Measurements from ENCODE around the gene COL18A1.

DNA sequence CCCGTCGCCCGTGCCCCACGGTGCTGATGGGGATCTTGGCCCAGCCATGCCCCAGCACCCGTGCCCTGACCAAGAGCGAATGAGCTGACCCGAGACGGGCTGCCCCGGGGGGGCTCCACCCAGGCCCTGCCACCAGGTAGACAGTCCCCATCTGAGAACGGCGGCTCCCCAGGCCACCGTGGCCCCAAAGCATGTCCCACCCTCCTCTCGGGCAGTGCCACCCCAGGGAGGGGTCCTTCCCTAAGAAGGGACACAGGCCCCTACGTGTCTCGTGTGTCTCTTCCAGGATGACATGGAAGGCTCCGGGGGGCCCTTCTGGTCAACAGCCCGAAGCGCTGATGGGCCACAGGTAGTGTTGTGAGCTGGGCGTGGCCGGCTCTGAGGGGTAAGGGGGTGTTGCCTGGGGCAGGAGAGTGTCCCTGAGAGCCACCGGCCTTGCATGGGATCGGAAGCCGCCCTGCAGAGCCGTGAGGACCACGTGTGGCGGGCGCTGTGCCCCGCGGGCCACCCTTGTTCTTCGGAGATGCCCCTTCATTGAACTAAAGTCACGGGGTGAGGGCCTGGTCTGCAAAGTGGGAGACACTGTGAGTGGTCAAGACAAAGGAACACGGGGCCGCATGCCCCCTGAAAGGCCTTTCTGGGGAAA is 82.3 kb downstream of the COL18A1 start:
- TF ChIP-seq POLR2AphosphoS5 (IDR thresholded peaks at IDR 0.05; ENCODE audit: low read depth, low read length) (no peak; the same call in 1 of the 2 replicates), SIN3A (IDR thresholded peaks at IDR 0.05; ENCODE audit: borderline replicate concordance, insufficient read depth, low read depth, low read length) (no peak), TCF7L2 (IDR thresholded peaks at IDR 0.05; ENCODE audit: low read depth, low read length) (no peak)
- TF ChIP-seq, protein P1, sequence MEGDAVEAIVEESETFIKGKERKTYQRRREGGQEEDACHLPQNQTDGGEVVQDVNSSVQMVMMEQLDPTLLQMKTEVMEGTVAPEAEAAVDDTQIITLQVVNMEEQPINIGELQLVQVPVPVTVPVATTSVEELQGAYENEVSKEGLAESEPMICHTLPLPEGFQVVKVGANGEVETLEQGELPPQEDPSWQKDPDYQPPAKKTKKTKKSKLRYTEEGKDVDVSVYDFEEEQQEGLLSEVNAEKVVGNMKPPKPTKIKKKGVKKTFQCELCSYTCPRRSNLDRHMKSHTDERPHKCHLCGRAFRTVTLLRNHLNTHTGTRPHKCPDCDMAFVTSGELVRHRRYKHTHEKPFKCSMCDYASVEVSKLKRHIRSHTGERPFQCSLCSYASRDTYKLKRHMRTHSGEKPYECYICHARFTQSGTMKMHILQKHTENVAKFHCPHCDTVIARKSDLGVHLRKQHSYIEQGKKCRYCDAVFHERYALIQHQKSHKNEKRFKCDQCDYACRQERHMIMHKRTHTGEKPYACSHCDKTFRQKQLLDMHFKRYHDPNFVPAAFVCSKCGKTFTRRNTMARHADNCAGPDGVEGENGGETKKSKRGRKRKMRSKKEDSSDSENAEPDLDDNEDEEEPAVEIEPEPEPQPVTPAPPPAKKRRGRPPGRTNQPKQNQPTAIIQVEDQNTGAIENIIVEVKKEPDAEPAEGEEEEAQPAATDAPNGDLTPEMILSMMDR (IDR thresholded peaks at IDR 0.05): no peak
- TF ChIP-seq, protein P2, sequence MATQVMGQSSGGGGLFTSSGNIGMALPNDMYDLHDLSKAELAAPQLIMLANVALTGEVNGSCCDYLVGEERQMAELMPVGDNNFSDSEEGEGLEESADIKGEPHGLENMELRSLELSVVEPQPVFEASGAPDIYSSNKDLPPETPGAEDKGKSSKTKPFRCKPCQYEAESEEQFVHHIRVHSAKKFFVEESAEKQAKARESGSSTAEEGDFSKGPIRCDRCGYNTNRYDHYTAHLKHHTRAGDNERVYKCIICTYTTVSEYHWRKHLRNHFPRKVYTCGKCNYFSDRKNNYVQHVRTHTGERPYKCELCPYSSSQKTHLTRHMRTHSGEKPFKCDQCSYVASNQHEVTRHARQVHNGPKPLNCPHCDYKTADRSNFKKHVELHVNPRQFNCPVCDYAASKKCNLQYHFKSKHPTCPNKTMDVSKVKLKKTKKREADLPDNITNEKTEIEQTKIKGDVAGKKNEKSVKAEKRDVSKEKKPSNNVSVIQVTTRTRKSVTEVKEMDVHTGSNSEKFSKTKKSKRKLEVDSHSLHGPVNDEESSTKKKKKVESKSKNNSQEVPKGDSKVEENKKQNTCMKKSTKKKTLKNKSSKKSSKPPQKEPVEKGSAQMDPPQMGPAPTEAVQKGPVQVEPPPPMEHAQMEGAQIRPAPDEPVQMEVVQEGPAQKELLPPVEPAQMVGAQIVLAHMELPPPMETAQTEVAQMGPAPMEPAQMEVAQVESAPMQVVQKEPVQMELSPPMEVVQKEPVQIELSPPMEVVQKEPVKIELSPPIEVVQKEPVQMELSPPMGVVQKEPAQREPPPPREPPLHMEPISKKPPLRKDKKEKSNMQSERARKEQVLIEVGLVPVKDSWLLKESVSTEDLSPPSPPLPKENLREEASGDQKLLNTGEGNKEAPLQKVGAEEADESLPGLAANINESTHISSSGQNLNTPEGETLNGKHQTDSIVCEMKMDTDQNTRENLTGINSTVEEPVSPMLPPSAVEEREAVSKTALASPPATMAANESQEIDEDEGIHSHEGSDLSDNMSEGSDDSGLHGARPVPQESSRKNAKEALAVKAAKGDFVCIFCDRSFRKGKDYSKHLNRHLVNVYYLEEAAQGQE (IDR thresholded peaks at IDR 0.05; ENCODE audit: insufficient read depth in 1 of 2, low read depth in 2 of 2, low read length in 1 of 2): no peak

All from Panc1 (cell line).